ENCODE measurements around the gene CDS2.

GRCh38 chr20:5188736-5189135, 61.9 kb downstream of the CDS2 start:
- no peak for TF ChIP-seq CTCF (IDR thresholded peaks at IDR 0.05)
- TF ChIP-seq POLR2A (IDR thresholded peaks at IDR 0.05) = no peak
- TF ChIP-seq POLR2AphosphoS5 (IDR thresholded peaks at IDR 0.05) = no peak

Measured in prostate gland (tissue), 2 donors.